ENCODE results near the gene ZBTB8OS. TPM values are rescaled to one million over a fixed set of nuclear protein-coding genes. Genes with fewer than 3 reads are reported as not detected.

ZBTB8OS gene
- total RNA-seq, 1 donor = 34.6 TPM

DNA sequence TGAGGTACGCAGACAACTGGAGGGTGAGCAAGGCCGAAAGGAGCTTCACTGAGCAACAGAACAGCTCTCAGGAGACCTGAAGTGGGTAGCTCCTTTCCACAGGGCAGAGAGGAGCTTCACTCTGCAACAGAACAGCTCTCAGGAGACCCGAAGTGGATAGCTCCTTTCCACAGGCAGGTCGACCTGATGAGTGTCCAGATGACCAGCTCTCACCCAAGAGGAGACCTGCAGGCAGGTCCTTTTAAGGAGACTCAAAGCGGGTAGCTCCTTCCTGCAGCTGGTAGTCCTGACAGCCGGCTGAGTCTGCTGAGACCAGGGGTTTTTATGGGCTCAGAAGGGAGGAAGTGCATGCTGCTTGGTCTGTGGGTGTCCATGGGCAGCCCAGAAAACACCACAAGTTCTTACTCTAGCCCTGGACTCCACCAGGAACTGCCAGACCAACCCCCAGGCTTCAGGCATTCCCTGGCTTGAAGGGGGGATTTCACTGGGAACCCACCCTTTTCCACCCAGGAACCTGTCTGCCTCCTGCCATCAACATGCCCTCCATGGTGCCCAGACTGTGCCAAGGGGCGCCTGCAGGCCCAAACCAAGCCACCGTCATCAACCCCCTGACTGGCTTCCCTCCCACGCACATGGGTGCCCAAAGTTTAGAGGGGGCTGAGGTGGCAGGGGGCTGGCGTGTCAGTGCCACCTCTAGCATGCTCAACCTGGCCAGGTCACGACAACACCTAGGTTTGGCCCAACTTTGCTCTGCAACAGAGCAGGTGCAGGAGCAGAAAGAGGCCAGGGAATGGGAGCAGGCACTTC lies 43.6 kb downstream of the ZBTB8OS start:
- no peak for DNase-seq (ENCODE audit: low read depth)
- TF ChIP-seq CTCF (IDR thresholded peaks at IDR 0.05; ENCODE audit: insufficient read depth, low read length) = no peak
- no peak overlapping the region for H3K4me3 ChIP-seq (ENCODE audit: low read depth, low read length)

DNA sequence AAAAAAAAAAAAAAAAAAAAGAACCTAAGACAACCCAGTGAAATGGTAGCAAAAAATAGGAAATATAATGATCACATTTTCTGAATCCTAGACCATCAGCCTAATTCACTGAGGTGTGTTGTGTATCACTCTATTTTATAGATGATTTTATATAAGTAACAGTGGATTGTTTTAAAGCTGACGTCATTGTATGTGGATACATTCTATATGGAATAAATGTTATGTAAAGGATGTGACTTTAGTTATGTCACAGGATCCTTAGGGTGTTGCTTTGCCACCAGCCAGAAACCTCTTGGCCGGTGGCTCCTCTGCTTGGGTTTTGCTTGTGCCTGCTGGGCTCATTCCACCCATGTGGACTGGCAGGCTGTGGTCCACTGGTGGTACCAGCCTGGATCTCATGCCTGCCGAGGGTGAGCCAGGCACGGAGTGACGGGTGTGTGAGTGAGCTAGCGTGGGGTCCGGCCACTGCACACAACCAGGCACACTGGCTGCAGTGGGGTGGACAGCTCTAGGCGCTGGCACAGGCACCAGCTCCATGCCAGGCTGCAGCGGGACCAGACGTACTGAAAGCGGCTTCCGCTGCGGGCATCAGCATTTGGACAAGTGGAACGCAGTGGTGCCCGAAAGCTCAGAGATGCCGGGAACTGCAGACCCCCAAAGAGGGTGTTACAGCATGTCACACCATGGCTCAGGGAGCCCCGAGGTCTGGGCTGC lies 44.5 kb downstream of the ZBTB8OS start:
- DNase-seq (ENCODE audit: low read depth) = no peak
- no peak for TF ChIP-seq CTCF (IDR thresholded peaks at IDR 0.05; ENCODE audit: insufficient read depth, low read length)
- H3K4me3 ChIP-seq (ENCODE audit: low read depth, low read length) = no peak overlapping the region

DNA sequence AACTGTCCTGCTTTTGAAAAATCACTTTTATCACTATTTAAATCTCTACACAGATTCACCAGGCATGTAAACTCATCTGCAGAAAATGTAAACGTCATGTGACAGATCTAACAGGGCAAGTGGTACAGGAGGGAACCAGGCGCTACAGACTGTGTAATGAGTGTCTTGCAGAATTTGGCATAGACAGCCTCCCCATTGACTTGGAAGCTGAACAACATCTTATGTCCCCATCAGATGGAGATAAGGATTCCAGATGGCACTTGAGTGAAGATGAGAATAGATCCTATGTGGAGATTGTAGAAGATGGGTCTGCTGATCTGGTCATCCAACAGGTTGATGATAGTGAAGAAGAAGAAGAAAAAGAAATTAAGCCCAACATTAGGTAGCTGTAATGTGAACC lies 50.3 kb downstream of the ZBTB8OS start:
- H3K4me3 ChIP-seq (ENCODE audit: low read depth, low read length) = no peak overlapping the region
- no peak for TF ChIP-seq CTCF (IDR thresholded peaks at IDR 0.05; ENCODE audit: insufficient read depth, low read length)
- DNase-seq (ENCODE audit: low read depth) = no peak

- H3K4me3 ChIP-seq (ENCODE audit: low read depth, low read length) = no peak overlapping the region
- TF ChIP-seq CTCF (IDR thresholded peaks at IDR 0.05; ENCODE audit: insufficient read depth, low read length) = no peak
- no peak for DNase-seq (ENCODE audit: low read depth)
These were observed 57.4 kb downstream of the ZBTB8OS start for GRCh38 chr1:32592943-32593342.

DNA sequence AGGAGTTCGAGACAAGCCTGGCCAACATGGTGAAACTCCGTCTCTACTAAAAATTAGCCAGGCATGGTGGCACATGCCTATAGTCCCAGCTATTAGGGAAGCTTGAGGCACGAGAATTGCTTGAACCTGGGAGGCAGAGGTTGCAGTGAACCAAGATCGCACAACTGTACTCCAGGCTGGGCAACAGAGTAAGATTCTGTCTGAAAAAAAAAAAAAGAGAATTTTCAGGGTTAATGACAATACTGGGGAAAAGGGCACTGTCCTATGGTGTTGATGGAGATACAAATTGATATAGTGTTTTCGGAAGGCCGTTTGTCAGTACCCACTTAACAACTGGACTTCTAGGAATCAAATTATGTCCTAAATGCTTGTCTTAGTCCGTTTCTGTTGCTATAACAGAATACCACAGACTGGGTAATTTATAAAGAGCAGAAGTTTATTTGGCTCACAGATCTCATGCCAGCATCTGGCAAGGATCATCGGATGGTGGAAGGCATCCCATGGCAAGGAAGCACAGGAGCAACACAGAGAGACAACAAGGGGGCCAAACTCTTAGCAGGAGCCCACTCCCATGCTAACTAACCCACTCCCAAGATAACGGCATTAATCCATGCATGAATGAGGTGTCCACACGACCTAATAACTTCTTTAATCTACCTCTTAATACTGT lies 69.9 kb downstream of the ZBTB8OS start:
- H3K4me3 ChIP-seq (ENCODE audit: low read depth, low read length) = no peak overlapping the region
- no peak for DNase-seq (ENCODE audit: low read depth)
- TF ChIP-seq CTCF (IDR thresholded peaks at IDR 0.05; ENCODE audit: insufficient read depth, low read length) = no peak

Small RNA genes within 50 kb of the gene (small RNA-seq; reads per million reads assigned to genes)
- not detected for gene RF00019

Other genes starting within 250 kb of the ZBTB8OS start
- gene ZBTB8B, start 185.5 kb downstream of the ZBTB8OS start, total RNA-seq (ENCODE audit: low replicate concordance) = under 0.01 TPM in 1 of 2 replicates, not detected in the other
- 7.1 and 10.8 TPM in 2 replicates for gene ZBTB8A, start 111.1 kb downstream of the ZBTB8OS start, total RNA-seq (ENCODE audit: low replicate concordance)
- 67.7 and 109 TPM in 2 replicates for gene RBBP4, start 658 bp upstream of the ZBTB8OS start, total RNA-seq (ENCODE audit: low replicate concordance)
- 141 and 240 TPM in 2 replicates for gene SYNC, start 52.2 kb upstream of the ZBTB8OS start, total RNA-seq (ENCODE audit: low replicate concordance)
- 96.7 and 186 TPM in 2 replicates for gene YARS1, start 166.8 kb upstream of the ZBTB8OS start, total RNA-seq (ENCODE audit: low replicate concordance)
- gene S100PBP, start 167.1 kb upstream of the ZBTB8OS start, total RNA-seq (ENCODE audit: low replicate concordance) = 42.4 and 64.5 TPM in 2 replicates
- gene FNDC5, start 220.4 kb upstream of the ZBTB8OS start, total RNA-seq (ENCODE audit: low replicate concordance) = 0.41 and 0.99 TPM in 2 replicates
- 0.49 TPM in 1 of 2 replicates, not detected in the other for gene HPCA, start 235.9 kb upstream of the ZBTB8OS start, total RNA-seq (ENCODE audit: low replicate concordance)